GM18909 (cell line): ENCODE measurements around the gene PROP1.
"Not testable (repeated sequence)": the region's sequence is repeated elsewhere in the genome, so short reads cannot be mapped to it uniquely, and the experiment has no call there.

Source experiments
- ATAC-seq: cut with Tn5 transposase; IDR thresholded peaks from one replicate; pipeline ENCODE4 v1.9.1; 2021; ENCODE audit warnings: mild to moderate bottlenecking; ENCODE audit not compliant: unreplicated experiment, poor library complexity

PROP1 gene

DNA sequence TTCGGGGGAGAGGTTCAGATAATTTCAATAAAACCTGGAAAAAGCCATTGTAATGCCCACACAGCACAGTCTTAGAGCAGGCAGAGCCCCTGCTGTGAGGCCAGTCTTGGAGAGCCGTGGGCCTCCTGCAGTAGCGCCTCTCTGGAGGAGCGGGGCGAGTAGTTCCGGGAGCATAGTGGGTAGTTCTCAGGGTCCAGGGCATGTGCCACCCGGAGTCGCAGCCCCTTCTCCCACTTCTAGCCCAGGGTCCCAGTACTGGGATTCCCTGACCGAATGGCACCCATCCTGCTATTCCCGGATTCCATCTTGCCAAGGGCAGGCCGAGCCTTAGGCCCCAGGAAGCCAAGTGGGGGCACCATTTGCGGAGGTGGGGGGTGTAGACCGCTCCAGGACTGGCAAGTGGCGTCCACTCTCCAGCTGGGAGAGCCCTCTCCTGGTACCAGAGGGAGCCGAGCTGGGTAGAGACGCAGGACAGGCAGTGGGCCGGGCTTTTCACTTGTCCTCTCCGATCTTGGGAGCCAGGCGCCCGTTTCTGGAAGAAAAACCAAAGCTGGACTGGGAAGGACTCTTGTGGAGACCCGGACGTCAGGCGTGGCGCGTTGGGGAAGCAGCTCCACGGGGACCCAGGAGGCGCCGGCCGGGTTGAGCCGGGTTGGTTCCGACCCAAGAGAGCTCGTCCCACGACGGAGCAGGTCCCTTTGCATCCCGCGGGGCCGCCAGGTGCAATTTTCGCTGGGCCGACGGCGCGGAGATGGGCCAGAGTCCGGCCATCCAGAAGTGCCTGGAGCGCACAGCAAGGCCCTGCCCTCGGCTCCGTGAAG is 12.1 kb downstream of the PROP1 start:
- ATAC-seq, result no peak

GRCh38 chr5:177982956-177983355 is 13.1 kb downstream of the PROP1 start:
- no peak for ATAC-seq

GRCh38 chr5:177982072-177982727 is 13.8 kb downstream of the PROP1 start:
- ATAC-seq, result no peak

GRCh38 chr5:177981296-177982071 is 14.6 kb downstream of the PROP1 start:
- no peak for ATAC-seq

DNA sequence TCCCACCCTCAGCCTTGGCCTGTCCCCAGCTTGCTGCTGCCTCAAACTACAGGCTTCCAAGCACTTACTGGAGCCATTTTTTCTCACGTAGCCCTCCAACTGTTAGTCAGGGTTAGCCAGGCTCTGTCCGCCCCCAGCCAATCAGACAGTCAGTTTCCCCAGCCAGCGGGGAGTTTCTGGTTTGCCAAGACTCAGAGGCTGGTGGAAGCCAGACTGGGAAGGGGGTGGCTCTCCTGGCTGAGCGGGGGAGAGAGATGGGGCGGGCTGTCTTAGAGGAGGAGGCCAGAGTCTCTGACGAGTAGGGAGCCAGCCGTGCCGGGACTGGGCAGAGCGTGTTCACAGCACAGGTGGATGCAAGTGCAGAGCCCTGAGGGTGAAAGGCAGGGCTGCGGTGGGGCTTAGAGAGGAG is 15.3 kb downstream of the PROP1 start:
- ATAC-seq, result no peak

DNA sequence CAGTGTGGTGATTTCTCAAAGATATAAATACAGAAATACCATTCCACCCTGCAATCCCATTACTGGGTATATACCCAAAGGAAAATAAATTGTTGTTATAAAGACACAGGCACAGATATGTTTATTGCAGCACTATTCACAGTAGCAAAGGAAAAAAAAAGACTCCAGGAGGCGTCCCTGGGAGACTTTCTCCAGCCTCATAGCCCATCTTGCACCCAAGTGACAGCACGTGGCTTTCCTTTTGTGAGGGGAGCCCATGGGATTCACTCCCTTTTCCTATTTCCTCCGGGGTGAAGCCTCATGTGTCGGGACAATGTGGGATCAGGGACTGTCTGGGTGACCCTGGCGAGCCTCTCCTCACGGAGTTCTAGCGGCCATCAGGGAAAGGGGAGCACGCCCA is 18.4 kb downstream of the PROP1 start:
- not testable (repeated sequence) for ATAC-seq

GRCh38 chr5:177973066-177973635 is 22.9 kb downstream of the PROP1 start:
- ATAC-seq, result no peak

GRCh38 chr5:177972613-177973012 is 23.4 kb downstream of the PROP1 start:
- ATAC-seq, result no peak

- ATAC-seq, result not testable (repeated sequence)
Measured at GRCh38 chr5:177972014-177972413, 24.0 kb downstream of the PROP1 start.

DNA sequence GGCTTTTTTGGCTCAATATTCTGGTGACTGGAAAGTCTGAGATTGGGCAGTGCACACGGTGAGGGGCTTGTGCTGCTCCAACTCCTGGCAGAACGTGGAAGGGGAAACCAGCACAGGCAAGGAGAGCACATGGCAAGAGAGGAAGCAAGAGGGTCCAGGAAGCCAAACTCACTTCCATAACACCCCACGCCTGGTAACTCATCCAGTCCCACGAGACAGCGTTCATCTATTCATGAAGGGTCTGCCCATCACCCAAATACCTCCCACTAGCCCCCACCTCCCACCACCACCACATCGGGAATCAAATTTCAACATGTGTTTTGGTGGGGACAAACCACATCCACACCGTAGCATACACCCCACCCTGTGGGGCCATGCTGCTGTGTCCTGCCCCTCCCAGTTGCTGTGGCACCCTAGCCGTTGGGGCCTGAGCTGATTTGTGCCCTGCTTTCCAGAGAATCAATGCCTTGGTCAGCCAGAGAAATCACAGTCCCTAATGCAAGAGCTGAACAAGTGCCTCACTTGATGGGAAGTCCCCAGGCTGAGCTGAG is 27.3 kb downstream of the PROP1 start:
- ATAC-seq, result no peak

DNA sequence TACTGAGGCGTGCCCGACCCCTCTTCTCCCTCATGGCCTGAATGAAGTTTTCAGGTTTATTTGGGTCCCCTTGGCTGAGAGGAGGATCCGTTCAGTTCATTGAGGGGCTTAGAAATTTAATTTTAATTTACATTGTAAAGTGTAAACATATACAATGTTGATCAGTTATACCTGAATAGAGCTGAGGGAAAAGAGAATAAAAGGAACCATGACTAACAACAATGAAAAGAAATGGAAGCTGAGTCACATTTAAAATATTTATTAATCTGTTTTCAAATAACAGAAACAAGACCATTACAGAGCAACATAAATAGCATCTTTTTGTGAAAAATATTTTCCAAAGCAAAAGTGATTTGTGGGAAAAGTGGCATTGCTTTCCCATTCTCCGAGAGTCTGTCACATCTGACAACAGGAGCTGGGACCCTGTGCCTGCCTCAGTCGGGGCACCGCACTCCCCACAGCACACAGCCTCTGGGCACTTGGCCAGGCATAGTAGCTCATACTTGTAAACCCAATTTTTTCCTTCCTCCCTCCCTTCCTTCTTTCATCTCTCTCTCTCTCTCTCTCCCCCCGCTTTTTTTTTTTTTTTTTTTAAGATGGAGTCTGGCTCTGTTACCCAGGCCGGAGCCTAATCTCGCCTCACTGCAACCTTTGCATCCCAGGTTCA is 28.7 kb downstream of the PROP1 start:
- no peak for ATAC-seq

DNA sequence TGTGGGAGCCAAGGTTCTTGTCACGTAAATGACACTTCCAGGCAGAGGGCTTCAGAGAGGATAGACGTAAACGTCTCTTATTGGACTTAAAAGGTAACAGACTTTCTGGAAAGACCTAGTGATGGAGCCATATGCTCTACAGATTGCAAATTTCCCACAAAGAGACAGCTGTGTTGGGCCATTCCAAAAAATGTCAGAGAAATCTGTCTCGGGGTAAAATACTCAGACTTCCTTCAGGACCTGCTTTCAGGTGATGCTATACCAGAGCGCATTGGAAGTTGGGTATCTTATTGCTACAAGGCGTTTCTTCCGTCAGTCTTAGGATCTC is 29.2 kb downstream of the PROP1 start:
- no peak for ATAC-seq

DNA sequence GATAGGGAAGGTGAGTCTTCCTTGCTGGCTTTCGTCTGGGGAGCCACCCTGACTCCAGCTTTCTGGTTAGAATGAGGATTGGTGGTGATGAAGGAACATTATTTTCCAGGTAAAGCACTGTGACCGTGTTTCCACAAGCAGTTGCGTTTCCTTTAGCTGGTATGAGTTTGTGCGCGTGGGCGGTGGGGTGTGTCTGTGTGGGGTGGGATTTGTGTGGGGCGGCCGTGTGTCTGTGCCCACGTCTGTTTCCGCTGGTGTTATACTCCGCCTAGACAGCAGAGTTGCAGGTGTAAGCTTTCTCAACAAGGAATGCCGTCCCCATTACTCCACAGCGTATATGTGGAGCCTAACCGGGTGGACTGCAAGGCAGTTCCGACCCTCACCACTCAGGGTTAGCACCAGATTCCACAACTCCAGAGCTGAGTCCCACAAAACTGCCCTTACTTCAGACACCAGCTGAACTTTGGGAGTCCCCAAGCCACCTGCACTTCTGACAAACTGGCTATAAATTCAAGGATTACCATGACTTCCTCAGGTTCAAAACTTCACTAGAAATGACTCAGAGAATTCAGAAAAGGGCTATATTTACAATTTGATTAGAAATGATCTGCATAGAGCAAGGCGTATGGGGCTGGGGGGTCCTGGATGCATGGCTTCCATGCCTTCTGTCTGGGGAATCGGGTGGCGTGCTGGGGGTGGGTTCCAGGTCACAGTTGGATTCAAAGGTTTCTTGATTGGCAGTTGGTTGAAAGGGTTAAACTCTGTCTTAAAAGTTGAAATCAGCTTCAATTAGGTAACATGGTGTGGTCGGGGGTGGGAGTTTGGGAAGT is 29.8 kb downstream of the PROP1 start:
- ATAC-seq, result no peak

GRCh38 chr5:177964471-177964870 is 31.6 kb downstream of the PROP1 start:
- no peak for ATAC-seq

- no peak for ATAC-seq
Measured at GRCh38 chr5:177963966-177964365, 32.1 kb downstream of the PROP1 start.

DNA sequence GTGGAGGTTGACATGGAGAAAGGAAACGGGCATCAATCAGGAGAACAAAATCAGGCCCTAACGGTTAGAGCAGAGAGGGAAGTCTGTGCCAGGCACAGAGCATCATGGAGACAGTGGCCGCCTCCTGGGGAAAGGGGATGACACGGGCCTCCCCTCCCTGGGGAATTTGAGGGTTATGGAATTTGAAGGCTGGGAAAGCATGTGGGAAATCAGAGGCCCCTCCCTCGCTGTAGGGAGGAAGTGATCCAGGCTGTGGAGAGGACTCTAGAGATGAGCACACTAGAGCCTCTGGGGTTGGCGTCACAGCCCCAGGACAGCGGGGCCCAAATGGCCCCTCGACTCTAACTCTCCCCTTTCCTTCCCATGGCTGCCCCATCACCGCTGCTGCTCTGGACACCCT is 36.7 kb downstream of the PROP1 start:
- no peak for ATAC-seq

- no peak for ATAC-seq
Measured at GRCh38 chr5:177958696-177959095, 37.3 kb downstream of the PROP1 start.

DNA sequence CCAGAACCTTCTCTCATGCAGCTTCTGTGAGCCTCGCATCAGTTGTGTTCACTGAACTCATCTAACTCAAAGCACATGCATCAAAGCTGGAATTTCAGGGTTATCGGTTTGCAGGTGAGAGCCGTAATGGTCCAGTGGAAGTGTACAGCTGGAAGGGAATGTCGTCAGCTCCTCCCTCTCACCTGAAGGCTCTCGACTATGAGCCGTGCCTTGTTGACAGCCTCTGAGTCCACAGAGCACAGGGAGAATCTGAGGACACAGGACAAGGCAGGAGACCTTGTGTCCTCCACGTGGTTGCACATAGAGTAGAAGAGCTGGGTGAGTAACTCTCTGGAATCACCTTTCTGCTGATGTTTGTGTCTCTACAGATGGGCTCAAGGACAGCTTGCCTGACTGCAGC is 38.8 kb downstream of the PROP1 start:
- no peak for ATAC-seq

DNA sequence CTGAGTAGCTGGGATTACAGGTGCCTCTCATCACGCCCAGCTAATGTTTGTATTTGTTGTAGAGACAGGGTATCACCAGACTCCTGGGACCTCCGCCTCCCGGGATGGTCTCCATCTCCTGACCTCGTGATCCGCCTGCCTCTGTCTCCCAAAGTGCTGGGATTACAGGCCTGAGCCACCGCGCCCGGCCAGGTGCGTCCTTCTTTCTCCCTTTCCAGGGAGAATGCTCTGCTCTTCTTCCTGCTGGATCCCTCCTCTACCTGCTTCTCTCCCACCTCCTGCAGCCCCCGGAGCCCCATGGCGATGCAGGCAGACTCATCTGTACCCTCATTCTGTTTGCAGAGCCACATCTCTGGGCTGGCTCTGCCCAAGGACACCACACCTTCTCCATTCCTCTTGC is 42.9 kb downstream of the PROP1 start:
- ATAC-seq, result not testable (repeated sequence)
